BE2C (cell line): ENCODE results near the gene CDC37.
"Not testable (repeated sequence)": the region's sequence is repeated elsewhere in the genome, so short reads cannot be mapped to it uniquely, and the experiment has no call there.

ENCODE experiments used
- DNase-seq: peaks from one replicate; pipeline ENCODE4 v3.0.0-alpha.2; 2020
- H3K27me3 ChIP-seq: fragments of 250-450 bp; sonication (Bioruptor Pico); 2 replicates; pipeline ENCODE4 v1.5.1; 2020; ENCODE audit warnings: mild to moderate bottlenecking
- H3K36me3 ChIP-seq: fragments of 250-450 bp; sonication (Bioruptor Pico); 2 replicates; pipeline ENCODE4 v1.5.1; 2020; ENCODE audit warnings: mild to moderate bottlenecking
- H3K4me1 ChIP-seq: fragments of 250-450 bp; sonication (Bioruptor Pico); 2 replicates; pipeline ENCODE4 v1.5.1; 2020
- H3K4me3 ChIP-seq: 2 replicates; pipeline ENCODE4 v1.5.1; 2011; ENCODE audit warnings: low read depth, low read length
- H3K9me3 ChIP-seq: fragments of 250-450 bp; sonication (Bioruptor Pico); 2 replicates; pipeline ENCODE4 v1.5.1; 2020
- TF ChIP-seq, protein P1 (sequence below): IDR thresholded peaks from 2 replicates; pipeline ENCODE4 v1.5.1; 2012; ENCODE audit warnings: mild to moderate bottlenecking, low read depth, low read length

Gene CDC37

DNA sequence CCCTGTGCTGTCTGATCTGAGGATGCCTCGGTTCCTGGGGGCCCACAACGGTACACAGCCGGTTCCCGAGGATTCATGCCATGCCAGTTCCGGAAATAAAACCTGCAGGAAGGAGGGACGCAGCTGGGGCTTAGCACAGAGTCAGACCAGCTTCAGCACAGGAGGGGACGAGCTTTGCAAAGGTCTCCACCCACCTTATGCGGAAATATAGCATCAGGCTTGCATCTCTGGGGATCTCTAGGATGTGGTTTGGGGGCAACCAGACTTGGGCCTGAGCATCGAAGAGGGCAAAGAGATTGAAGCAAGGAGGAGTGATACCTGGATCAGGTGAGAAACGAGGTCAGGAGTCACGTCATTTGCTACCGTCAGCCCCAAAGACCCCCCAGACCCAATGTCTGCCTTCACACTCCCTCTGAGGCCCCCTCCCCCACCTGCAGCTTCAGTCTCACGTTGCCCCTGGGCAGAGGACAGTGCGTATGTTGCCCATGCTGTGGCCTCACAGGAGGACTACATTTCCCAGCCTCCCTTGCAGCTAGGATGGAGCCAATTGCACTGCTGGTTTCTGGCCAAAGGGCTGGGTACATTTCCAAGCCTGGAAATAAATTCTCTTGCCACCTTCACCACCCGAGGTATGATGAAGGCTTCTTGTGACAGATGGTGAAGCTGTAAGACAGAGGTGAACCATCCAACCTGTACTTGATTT, 35.1 kb downstream of the CDC37 start:
- Histone ChIP-seq H3K27me3 (no peaks in the 10 kb centered on the region), H3K36me3 (peaks cover 25% of the 10 kb centered on the region), H3K4me3 (no peak overlapping the region), H3K4me1 (no peaks in the 10 kb centered on the region), H3K9me3 (no peaks in the 10 kb centered on the region)
- DNase-seq: no peak
- TF ChIP-seq, protein P1, sequence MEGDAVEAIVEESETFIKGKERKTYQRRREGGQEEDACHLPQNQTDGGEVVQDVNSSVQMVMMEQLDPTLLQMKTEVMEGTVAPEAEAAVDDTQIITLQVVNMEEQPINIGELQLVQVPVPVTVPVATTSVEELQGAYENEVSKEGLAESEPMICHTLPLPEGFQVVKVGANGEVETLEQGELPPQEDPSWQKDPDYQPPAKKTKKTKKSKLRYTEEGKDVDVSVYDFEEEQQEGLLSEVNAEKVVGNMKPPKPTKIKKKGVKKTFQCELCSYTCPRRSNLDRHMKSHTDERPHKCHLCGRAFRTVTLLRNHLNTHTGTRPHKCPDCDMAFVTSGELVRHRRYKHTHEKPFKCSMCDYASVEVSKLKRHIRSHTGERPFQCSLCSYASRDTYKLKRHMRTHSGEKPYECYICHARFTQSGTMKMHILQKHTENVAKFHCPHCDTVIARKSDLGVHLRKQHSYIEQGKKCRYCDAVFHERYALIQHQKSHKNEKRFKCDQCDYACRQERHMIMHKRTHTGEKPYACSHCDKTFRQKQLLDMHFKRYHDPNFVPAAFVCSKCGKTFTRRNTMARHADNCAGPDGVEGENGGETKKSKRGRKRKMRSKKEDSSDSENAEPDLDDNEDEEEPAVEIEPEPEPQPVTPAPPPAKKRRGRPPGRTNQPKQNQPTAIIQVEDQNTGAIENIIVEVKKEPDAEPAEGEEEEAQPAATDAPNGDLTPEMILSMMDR: no peak

DNA sequence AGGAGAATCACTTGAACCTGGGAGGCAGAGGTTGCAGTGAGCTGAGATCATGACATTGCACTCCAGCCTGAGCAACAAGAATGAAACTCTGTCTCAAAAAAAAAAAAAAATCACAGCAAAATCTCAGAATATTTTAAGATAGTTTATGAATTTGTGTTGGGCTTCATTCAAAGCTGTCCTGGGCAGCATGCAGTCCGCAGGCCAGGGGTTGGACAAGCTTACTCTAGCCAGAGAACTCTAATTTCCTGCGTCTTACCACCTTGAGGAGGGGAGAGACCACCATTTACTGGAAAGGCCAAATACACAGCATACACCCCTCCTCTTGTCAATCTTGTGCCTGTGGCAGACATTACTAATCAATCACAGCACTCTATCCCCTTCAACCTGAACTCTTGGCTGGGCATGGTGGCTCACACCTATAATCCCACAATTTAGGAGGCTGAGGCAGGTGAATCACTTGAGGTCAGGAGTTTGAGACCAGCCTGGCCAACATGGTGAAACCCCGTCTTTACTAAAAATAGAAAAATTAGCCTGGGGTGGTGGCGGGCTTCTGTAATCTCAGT, 36.3 kb downstream of the CDC37 start:
- not testable (repeated sequence) for H3K9me3 ChIP-seq, H3K4me3 ChIP-seq, DNase-seq, H3K4me1 ChIP-seq, H3K27me3 ChIP-seq
- H3K36me3 ChIP-seq: peaks cover 25% of the 10 kb centered on the region

DNA sequence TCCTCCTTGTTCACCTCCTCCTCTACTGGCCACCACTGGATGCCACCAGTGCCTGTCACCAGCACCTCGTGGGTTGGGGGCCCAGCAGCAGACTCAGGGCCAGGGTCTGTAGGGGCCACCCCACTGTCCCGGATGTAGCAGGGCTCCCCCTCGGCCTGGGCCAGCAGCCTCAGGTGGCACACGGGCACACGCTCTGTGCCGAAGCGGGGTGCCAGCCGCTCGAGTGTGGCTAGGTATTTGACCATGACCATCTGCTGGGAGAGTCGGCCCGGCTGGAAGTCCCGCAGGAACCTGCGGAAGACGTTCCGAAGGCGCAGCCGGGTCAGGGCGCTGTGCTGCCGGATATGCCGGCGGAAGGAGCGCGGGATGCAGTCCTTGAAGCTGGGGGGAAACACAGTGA, 37.8 kb downstream of the CDC37 start:
- TF ChIP-seq, protein P1: no peak
- Histone ChIP-seq H3K9me3 (no peaks in the 10 kb centered on the region), H3K36me3 (peaks cover 25% of the 10 kb centered on the region), H3K4me1 (no peaks in the 10 kb centered on the region), H3K27me3 (no peaks in the 10 kb centered on the region), H3K4me3 (no peak overlapping the region)
- no peak for DNase-seq

DNA sequence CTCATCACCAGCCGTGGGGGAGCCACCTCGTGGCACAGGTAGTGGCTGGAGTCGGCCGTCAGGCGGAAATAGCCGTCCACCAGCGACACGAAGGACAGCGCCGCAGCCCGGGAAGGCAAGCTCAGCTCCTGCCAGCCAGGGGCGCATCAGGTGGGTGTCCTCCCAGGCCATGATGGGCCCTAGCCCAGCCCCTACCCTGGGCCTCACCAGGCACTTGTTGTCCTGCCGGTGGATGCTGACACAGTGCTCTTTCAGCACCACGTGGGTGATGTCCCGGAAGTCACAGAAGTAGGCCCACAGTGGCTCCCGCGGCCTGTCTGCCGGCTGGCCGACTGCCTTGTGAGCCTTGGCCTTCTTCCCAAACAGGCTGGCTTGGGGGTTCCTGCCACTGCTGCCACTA, 38.7 kb downstream of the CDC37 start:
- DNase-seq: no peak
- H3K4me1 ChIP-seq: no peaks in the 10 kb centered on the region
- peaks cover 24% of the 10 kb centered on the region for H3K36me3 ChIP-seq
- TF ChIP-seq, protein P1: no peak
- no peak overlapping the region for H3K4me3 ChIP-seq
- no peaks in the 10 kb centered on the region for H3K27me3 ChIP-seq
- no peaks in the 10 kb centered on the region for H3K9me3 ChIP-seq

DNA sequence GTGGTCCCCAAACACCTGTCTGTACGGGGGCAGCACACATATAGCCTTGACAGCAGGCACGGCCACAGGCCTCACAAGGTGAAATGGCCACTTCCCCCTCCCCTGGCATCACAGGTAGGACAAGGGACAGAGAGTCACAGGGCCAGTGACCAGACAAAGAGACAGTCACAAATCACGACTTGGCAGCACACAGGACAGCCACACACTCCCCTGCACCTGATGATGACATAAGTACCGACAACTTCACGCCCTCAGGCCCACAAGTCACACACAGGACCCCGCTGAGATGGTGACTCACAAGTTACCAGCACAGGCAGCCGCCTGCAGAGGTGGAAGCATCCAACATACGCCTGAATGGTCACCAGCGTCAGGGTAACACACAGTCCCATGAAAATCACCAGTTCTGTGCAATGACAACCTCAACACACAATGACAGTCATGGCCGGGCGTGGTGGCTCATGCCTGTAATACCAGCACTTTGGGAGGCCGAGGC, 39.5 kb downstream of the CDC37 start:
- no peak overlapping the region for H3K4me3 ChIP-seq
- TF ChIP-seq, protein P1: no peak
- no peaks in the 10 kb centered on the region for H3K27me3 ChIP-seq
- no peaks in the 10 kb centered on the region for H3K9me3 ChIP-seq
- peaks cover 21% of the 10 kb centered on the region for H3K36me3 ChIP-seq
- no peaks in the 10 kb centered on the region for H3K4me1 ChIP-seq
- no peak for DNase-seq

DNA sequence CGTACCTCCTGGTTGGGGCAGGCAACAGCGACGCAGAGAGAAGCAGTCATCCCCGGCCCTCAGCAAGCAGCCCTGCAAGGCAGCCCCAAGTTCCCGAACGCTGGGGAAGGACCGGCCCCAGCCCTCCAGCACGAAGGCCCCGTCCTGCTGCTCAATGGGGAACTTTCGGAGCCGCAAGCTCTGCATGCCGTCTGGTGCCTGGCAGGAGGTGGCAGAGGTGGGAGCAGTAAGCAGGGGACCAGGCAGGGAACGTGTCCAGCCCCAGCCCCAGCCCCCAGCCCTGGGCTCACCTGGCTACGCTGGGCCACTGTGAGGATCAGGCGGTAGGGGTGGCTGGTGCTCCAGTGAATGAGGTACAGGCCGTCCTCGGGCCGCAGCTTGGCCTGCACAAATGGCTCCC, 41.1 kb downstream of the CDC37 start:
- peaks cover 13% of the 10 kb centered on the region for H3K36me3 ChIP-seq
- no peaks in the 10 kb centered on the region for H3K9me3 ChIP-seq
- DNase-seq: no peak
- no peak overlapping the region for H3K4me3 ChIP-seq
- no peaks in the 10 kb centered on the region for H3K4me1 ChIP-seq
- no peaks in the 10 kb centered on the region for H3K27me3 ChIP-seq
- TF ChIP-seq, protein P1: no peak
